ENCODE results near the gene PDZD2. TPM values are rescaled to one million over a fixed set of nuclear protein-coding genes. Genes with fewer than 3 reads are reported as not detected.

Gene PDZD2
- total RNA-seq, 2 donors from 2014 or later: 4.5 to 15.7 TPM

DNA sequence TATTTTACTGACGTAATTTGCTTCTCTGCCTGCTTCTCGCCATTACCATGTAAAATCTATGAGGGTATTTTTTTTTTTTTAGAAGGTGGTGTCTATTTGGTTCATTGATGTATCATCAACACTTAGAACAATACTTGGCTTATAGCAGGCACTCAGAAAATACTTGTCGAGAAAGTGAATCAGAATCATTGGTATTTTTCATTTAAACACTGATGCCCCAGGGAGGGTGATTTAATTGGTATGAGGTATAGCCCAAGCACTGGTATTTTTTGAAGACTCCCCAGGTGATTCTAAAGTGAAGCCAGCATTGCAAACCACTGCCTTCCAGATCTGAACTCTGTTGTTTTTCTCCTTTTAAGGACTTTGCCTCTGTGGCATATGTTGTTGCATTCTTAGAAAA lies 16.6 kb downstream of the PDZD2 start:
- DNase-seq (ENCODE audit: low spot score) (no peak), ATAC-seq (ENCODE audit: insufficient number of reproducible peaks, low FRiP score, low read depth) (no peak)
- Histone ChIP-seq H3K4me3 (no peak overlapping the region), H3K4me1 (ENCODE audit: control insufficient read depth in 1 of 2, low read depth in 2 of 2) (no peaks in the 10 kb centered on the region), H3K36me3 (no peaks in the 10 kb centered on the region), H3K27me3 (replicated peaks; ENCODE audit: insufficient read depth) (no peaks in the 10 kb centered on the region), H3K9me3 (no peaks in the 10 kb centered on the region), H3K27ac (no peak overlapping the region)
- TF ChIP-seq, protein P1, sequence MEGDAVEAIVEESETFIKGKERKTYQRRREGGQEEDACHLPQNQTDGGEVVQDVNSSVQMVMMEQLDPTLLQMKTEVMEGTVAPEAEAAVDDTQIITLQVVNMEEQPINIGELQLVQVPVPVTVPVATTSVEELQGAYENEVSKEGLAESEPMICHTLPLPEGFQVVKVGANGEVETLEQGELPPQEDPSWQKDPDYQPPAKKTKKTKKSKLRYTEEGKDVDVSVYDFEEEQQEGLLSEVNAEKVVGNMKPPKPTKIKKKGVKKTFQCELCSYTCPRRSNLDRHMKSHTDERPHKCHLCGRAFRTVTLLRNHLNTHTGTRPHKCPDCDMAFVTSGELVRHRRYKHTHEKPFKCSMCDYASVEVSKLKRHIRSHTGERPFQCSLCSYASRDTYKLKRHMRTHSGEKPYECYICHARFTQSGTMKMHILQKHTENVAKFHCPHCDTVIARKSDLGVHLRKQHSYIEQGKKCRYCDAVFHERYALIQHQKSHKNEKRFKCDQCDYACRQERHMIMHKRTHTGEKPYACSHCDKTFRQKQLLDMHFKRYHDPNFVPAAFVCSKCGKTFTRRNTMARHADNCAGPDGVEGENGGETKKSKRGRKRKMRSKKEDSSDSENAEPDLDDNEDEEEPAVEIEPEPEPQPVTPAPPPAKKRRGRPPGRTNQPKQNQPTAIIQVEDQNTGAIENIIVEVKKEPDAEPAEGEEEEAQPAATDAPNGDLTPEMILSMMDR (IDR thresholded peaks at IDR 0.05): no peak

DNA sequence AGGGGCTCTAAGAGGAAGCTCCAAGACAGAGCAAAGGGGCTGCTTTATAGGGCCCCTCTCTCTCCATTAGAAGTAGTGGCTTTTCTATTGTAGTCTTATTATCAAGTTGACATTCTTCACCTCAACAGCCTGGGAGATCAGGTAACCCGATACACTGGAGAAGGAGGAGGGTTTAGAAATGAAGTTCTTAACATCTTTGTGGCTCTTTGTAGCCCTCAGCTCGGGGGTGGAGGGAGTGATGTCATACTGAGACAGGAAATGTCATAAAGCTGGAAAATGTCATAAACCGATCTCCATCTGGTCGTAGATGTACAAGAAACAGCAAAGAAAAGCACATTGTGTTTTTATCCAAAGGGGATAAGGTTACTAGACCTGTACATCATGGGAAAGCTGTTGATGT lies 17.9 kb downstream of the PDZD2 start:
- Histone ChIP-seq H3K9me3 (no peaks in the 10 kb centered on the region), H3K4me1 (ENCODE audit: control insufficient read depth in 1 of 2, low read depth in 2 of 2) (peaks cover 0 to 12% of the 10 kb centered on the region in 2 donors), H3K4me3 (no peak overlapping the region), H3K27me3 (replicated peaks; ENCODE audit: insufficient read depth) (no peaks in the 10 kb centered on the region), H3K36me3 (no peaks in the 10 kb centered on the region), H3K27ac (no peak overlapping the region)
- TF ChIP-seq, protein P1 (IDR thresholded peaks at IDR 0.05): no peak
- ATAC-seq (ENCODE audit: insufficient number of reproducible peaks, low FRiP score, low read depth) (no peak), DNase-seq (ENCODE audit: low spot score) (no peak)

DNA sequence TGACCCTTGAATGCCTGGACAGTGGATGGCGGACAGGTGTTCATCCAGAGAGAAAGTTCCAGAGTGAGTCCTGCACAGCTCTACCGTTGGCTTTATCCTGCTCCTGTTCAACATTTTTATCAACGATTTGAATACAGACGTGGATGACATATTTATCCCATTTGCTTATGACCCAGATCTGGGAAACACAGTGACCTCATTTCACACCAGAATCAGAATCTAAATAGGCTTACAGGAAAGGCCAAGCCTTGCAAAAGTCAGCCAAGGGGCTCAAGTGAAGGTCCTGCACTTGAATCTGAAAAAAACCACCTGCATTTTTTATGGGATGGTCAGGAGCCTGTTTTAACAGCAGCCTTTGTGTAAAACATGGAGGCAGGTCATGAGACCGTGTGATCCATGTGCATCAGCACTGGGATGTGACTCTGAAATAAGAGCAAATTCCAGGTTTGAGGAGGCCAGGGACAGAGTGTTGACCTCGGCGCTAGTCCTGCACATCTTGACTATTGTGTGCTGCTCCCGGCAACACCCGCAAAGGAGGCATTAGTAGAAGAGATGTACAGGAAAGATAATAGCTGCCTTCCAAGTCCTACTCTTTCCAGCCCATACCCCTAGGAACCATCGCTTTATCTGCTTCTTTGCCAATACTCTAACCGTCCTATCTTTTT lies 18.5 kb downstream of the PDZD2 start:
- Histone ChIP-seq H3K27me3 (replicated peaks; ENCODE audit: insufficient read depth) (no peaks in the 10 kb centered on the region), H3K9me3 (no peaks in the 10 kb centered on the region), H3K4me3 (no peak overlapping the region), H3K27ac (no peak overlapping the region), H3K4me1 (ENCODE audit: control insufficient read depth in 1 of 2, low read depth in 2 of 2) (peaks cover under 1 to 19% of the 10 kb centered on the region in 2 donors), H3K36me3 (no peaks in the 10 kb centered on the region)
- ATAC-seq (ENCODE audit: insufficient number of reproducible peaks, low FRiP score, low read depth) (no peak), DNase-seq (ENCODE audit: low spot score) (no peak)
- TF ChIP-seq, protein P1 (IDR thresholded peaks at IDR 0.05): no peak

DNA sequence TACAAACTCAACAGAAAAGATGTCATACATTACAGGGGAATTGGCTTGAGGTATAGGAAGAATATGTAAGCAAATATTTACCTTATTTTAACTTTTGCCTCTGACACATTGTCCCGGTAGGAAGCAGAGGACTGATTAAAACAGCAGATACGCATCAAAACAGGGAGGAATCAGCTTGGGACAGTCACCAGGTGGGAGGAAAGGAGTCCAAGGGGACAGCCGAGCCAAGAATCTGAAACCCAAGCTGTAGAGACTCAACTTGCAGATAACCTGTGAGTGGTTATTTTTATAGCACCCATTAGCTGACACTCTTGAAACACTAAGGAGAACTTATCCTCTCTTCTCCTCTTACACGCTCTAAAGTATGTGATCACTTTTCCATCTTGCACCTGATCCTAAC lies 22.3 kb downstream of the PDZD2 start:
- Histone ChIP-seq H3K9me3 (no peaks in the 10 kb centered on the region), H3K27me3 (replicated peaks; ENCODE audit: insufficient read depth) (no peaks in the 10 kb centered on the region), H3K27ac (peak overlapping the region; percentile 90 to 94), H3K36me3 (no peaks in the 10 kb centered on the region), H3K4me1 (ENCODE audit: control insufficient read depth in 1 of 2, low read depth in 2 of 2) (peaks cover 12 to 48% of the 10 kb centered on the region in 2 donors), H3K4me3 (no peak overlapping the region)
- DNase-seq (ENCODE audit: low spot score) (no peak), ATAC-seq (ENCODE audit: insufficient number of reproducible peaks, low FRiP score, low read depth) (no peak)
- TF ChIP-seq, protein P1 (IDR thresholded peaks at IDR 0.05): no peak

DNA sequence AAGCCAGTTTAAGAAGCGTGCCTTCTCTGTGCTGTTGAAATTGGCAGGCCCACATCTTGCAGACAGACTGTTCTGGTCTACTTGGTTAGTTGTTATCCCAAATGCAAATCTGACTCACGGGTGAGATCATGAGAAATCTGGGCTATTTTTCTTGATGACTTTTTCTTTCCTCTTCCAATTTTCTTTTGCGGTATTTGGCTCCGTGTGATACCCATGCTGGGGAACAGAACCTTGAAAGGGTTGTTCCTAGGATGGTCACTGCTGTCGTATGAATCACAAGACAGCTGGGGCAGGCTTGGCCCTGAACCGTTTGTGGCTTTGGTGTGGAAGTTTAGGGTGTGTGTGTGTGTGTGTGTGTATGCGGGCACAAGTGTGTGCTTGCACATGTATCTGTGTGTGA lies 24.6 kb downstream of the PDZD2 start:
- Histone ChIP-seq H3K9me3 (no peaks in the 10 kb centered on the region), H3K27me3 (replicated peaks; ENCODE audit: insufficient read depth) (no peaks in the 10 kb centered on the region), H3K36me3 (no peaks in the 10 kb centered on the region), H3K4me1 (ENCODE audit: control insufficient read depth in 1 of 2, low read depth in 2 of 2) (peaks cover 12 to 53% of the 10 kb centered on the region in 2 donors), H3K27ac (peak overlapping the region; percentile 90 to 94), H3K4me3 (peak overlapping the region; percentile 42)
- ATAC-seq (ENCODE audit: insufficient number of reproducible peaks, low FRiP score, low read depth): peak; percentile 96
- TF ChIP-seq, protein P1 (IDR thresholded peaks at IDR 0.05): no peak
- peak; percentile 50 for DNase-seq (ENCODE audit: low spot score)
